ENCODE data around the gene MYO15B.

DNA sequence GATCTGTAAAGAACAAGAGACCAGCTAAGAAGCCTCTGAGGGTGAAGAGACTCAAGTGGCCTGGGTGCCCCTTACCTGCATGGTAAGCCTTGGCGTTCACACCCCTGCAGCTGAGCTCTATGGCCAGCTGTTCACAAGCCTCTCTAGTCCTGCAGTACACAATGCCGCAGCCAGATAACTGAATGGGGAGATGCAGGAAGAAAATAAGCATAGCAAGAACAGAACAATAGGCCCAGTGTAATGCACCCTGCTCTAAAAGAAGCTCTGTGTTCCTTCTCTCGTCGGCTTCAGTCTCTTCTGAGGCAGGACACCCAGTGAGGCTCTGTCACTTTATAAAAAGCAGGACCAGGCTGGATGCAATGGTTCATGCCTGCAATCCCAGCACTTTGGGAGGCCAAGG is 73.9 kb downstream of the MYO15B start:
- TF ChIP-seq, protein P1, sequence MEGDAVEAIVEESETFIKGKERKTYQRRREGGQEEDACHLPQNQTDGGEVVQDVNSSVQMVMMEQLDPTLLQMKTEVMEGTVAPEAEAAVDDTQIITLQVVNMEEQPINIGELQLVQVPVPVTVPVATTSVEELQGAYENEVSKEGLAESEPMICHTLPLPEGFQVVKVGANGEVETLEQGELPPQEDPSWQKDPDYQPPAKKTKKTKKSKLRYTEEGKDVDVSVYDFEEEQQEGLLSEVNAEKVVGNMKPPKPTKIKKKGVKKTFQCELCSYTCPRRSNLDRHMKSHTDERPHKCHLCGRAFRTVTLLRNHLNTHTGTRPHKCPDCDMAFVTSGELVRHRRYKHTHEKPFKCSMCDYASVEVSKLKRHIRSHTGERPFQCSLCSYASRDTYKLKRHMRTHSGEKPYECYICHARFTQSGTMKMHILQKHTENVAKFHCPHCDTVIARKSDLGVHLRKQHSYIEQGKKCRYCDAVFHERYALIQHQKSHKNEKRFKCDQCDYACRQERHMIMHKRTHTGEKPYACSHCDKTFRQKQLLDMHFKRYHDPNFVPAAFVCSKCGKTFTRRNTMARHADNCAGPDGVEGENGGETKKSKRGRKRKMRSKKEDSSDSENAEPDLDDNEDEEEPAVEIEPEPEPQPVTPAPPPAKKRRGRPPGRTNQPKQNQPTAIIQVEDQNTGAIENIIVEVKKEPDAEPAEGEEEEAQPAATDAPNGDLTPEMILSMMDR (IDR thresholded peaks at IDR 0.05) = no peak
- no peak for TF ChIP-seq EZH2 (IDR thresholded peaks at IDR 0.05; ENCODE audit: borderline replicate concordance, insufficient read depth, low read depth, low read length, poor library complexity, severe bottlenecking)
